Endothelial cell of umbilical vein (primary cell): Measurements from ENCODE around the gene PRUNE1.

ENCODE experiments used
- CTCF ChIP-seq, 2 donors: IDR thresholded peaks; 1 replicate in 1 of 2; 2 replicates in 1 of 2; pipeline ENCODE4 v1.5.1; 2011; ENCODE audit warnings: low read length in 2 of 2, mild to moderate bottlenecking in 2 of 2, moderate library complexity in 2 of 2, control low read depth in 1 of 2, inconsistent platforms in 1 of 2, low read depth in 1 of 2; ENCODE audit not compliant: insufficient read depth in 1 of 2; ENCODE audit errors: extremely low read depth in 1 of 2
- JUN ChIP-seq: IDR thresholded peaks from 2 replicates; pipeline ENCODE4 v1.6.1; 2011; ENCODE audit warnings: borderline replicate concordance, low read depth; ENCODE audit not compliant: insufficient read length, insufficient read depth
- MAX ChIP-seq: IDR thresholded peaks from 2 replicates; pipeline ENCODE4 v1.6.1; 2011; ENCODE audit not compliant: insufficient read depth, insufficient read length
- POLR2AphosphoS5 ChIP-seq: IDR thresholded peaks from 2 replicates; pipeline ENCODE4 v1.6.1; 2012; ENCODE audit warnings: low read depth, mild to moderate bottlenecking, control low read depth, low read length, moderate library complexity; ENCODE audit not compliant: insufficient read depth

- TF ChIP-seq CTCF (IDR thresholded peaks at IDR 0.05; ENCODE audit: extremely low read depth in 1 of 2, insufficient read depth in 1 of 2, low read depth in 1 of 2, low read length in 2 of 2) (no peak), JUN (no peak), MAX (no peak), POLR2AphosphoS5 (no peak)
These were observed 37.3 kb upstream of the PRUNE1 start for GRCh38 chr1:150970808-150971582.
